Stimulated activated CD4-positive, alpha-beta T cell treated with anti-CD3 and anti-CD28 coated beads, Interleukin-2, amount 100 ng/mL, for 48 hours (primary cell): Measurements from ENCODE around the gene INKA2.

ENCODE experiments used
- DNase-seq, 2 donors: peaks; one replicate each; pipeline ENCODE4 v3.0.0-alpha.2; 2020

Gene INKA2

DNA sequence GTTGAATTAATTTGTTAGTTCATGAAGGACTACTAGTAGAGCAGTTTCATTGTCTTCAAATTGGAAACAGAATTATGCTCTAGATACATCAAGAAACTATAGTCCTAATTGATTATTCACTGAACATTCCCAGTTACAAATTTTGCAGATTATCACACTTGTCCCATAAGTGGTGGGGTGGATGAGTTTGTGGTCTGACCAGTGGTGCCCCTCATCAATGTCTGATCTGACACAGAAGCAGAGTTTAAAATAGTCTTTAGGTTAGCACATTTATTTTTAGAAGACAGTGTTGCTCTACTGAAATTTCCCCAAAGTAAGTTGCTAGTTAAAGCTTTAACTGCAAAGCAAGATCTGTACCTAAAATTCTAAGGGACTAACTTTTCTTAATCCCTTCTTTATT lies 42.9 kb downstream of the INKA2 start:
- no peak for DNase-seq

- DNase-seq = no peak
Measured at GRCh38 chr1:111695801-111696200, 43.4 kb downstream of the INKA2 start.

- DNase-seq = no peak
Measured at GRCh38 chr1:111691886-111692285, 47.3 kb downstream of the INKA2 start.

DNA sequence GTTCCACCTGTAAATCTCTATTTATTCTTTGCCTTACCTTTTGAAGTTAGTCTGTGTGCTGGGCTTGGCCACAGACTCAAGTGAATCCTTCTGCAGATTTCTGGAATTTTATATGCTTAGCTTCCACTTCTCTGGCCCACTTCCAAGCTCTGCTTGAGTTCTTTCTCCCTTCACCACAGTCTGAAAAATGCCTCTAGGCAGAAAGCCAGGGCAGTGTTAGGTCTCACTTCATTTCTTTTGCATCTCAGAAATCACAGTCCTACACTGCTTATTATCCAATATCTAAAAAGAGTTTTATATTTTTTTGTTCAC lies 48.9 kb downstream of the INKA2 start:
- DNase-seq = no peak
